GOT3 (cell line): Measurements from ENCODE around the gene MAFG.
"Not testable (repeated sequence)": the region's sequence is repeated elsewhere in the genome, so short reads cannot be mapped to it uniquely, and the experiment has no call there.

ENCODE experiments used
- DNase-seq: peaks from one replicate; lab custom pipeline; 2025; ENCODE audit warnings: mixed read lengths; lab: John Stamatoyannopoulos, UW

The MAFG gene

GRCh38 chr17:81923302-81924260, 4.0 kb downstream of the MAFG start:
- DNase-seq, result peak; percentile 30

- DNase-seq, result no peak
These were observed 4.8 kb downstream of the MAFG start for GRCh38 chr17:81922566-81923301.

- DNase-seq, result no peak
These were observed 5.5 kb downstream of the MAFG start for GRCh38 chr17:81921996-81922565.

- no peak for DNase-seq
These were observed 6.0 kb downstream of the MAFG start for GRCh38 chr17:81921537-81921862.

- no peak for DNase-seq
These were observed 6.7 kb downstream of the MAFG start for GRCh38 chr17:81920612-81921536.

- DNase-seq, result no peak
These were observed 8.5 kb downstream of the MAFG start for GRCh38 chr17:81918832-81919545.

GRCh38 chr17:81918333-81918669, 9.2 kb downstream of the MAFG start:
- not testable (repeated sequence) for DNase-seq

- DNase-seq, result peak; percentile 40
These were observed 9.8 kb downstream of the MAFG start, which contains the start of gene SIRT7 for GRCh38 chr17:81917565-81918332. Gene SIRT7 (minus strand): TSS chr17:81918176. CDS start chr17:81918131, 45 bp downstream.

GRCh38 chr17:81916234-81917001, 11.1 kb downstream of the MAFG start:
- DNase-seq, result no peak

GRCh38 chr17:81915331-81915730, 12.2 kb downstream of the MAFG start:
- DNase-seq, result no peak

GRCh38 chr17:81914103-81914850, 13.3 kb downstream of the MAFG start:
- DNase-seq, result no peak

- no peak for DNase-seq
These were observed 14.0 kb downstream of the MAFG start for GRCh38 chr17:81913394-81914102.

- no peak for DNase-seq
These were observed 14.9 kb downstream of the MAFG start for GRCh38 chr17:81912441-81913309.

- no peak for DNase-seq
These were observed 15.6 kb downstream of the MAFG start for GRCh38 chr17:81911969-81912368.

GRCh38 chr17:81911277-81911961, 16.1 kb downstream of the MAFG start, which contains the start of gene PCYT2:
Gene PCYT2 (minus strand): TSS chr17:81911399. CDS start chr17:81911355, 44 bp downstream.
- DNase-seq, result peak; percentile 43

- DNase-seq, result no peak
These were observed 16.7 kb downstream of the MAFG start for GRCh38 chr17:81910840-81911276.
